HUES6 (cell line): ENCODE data around the gene CRYL1.

Experiments
- H3K27ac ChIP-seq: 2 replicates; pipeline ENCODE4 v1.7.0; 2013; ENCODE audit warnings: low read depth, mild to moderate bottlenecking, low read length, inconsistent platforms
- H3K27me3 ChIP-seq: 2 replicates; pipeline ENCODE4 v1.6.1; 2013; ENCODE audit warnings: low read length; ENCODE audit not compliant: control insufficient read depth, insufficient read depth
- H3K36me3 ChIP-seq: 2 replicates; pipeline ENCODE4 v1.6.1; 2013; ENCODE audit warnings: low read length; ENCODE audit not compliant: control insufficient read depth, insufficient read depth
- H3K4me1 ChIP-seq: 2 replicates; pipeline ENCODE4 v1.6.1; 2013; ENCODE audit warnings: low read length; ENCODE audit not compliant: control insufficient read depth, insufficient read depth
- H3K4me3 ChIP-seq: 2 replicates; pipeline ENCODE4 v1.5.1; 2013; ENCODE audit warnings: low read depth, low read length
- H3K9ac ChIP-seq: one replicate; pipeline ENCODE4 v1.6.1; 2013; ENCODE audit warnings: mild to moderate bottlenecking, low read length
- H3K9me3 ChIP-seq: 2 replicates; pipeline ENCODE4 v1.6.1; 2013; ENCODE audit warnings: low read depth, low read length; ENCODE audit not compliant: control insufficient read depth, insufficient read depth

Gene CRYL1

GRCh38 chr13:20470136-20470535 is 55.5 kb downstream of the CRYL1 start:
- no peak overlapping the region for H3K27ac ChIP-seq
- H3K36me3 ChIP-seq = no peaks in the 10 kb centered on the region
- no peaks in the 10 kb centered on the region for H3K27me3 ChIP-seq
- H3K4me1 ChIP-seq = peaks cover 4% of the 10 kb centered on the region; the same call in 1 of the 2 replicates
- H3K9ac ChIP-seq = no peak overlapping the region
- H3K4me3 ChIP-seq = no peak overlapping the region
- no peaks in the 10 kb centered on the region for H3K9me3 ChIP-seq

GRCh38 chr13:20466371-20466770 is 59.3 kb downstream of the CRYL1 start:
- H3K27me3 ChIP-seq = no peaks in the 10 kb centered on the region
- H3K27ac ChIP-seq = no peak overlapping the region
- H3K9me3 ChIP-seq = no peaks in the 10 kb centered on the region
- peaks cover 19% of the 10 kb centered on the region for H3K4me1 ChIP-seq
- no peak overlapping the region for H3K4me3 ChIP-seq
- H3K9ac ChIP-seq = no peak overlapping the region
- H3K36me3 ChIP-seq = no peaks in the 10 kb centered on the region

DNA sequence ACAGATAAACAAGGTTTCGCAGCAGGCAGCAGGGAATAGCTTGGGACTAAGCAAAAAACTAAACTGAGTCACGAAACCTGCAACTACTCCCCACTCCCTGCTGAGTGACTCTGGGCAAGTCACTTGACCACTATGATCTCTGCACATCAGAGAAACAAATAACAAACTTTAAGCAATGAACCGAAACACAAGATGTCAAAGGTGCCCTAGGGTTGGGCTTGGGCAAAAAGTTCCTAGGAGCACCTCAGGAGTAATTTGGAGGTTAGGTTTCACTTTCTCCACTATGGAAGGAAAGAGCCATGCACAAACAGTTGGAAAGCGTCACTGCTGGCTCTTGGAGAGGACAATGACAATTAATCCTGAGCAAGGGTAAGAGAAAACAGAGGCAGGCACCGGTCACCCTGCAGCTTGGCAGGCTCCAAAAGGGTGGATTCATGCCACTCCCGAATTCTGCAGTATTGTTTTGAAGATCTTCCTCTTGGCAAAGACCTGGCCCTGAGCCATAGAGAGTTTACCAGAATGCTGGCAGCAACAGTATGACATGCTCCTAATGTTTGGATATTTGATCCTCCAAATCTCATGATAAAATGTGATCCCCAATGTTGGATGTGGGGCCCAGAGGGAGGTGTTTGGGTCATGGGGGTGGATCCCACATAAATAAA is 60.3 kb downstream of the CRYL1 start:
- H3K9me3 ChIP-seq = no peaks in the 10 kb centered on the region
- no peak overlapping the region for H3K27ac ChIP-seq
- peaks cover 19% of the 10 kb centered on the region for H3K4me1 ChIP-seq
- H3K27me3 ChIP-seq = no peaks in the 10 kb centered on the region
- H3K4me3 ChIP-seq = no peak overlapping the region
- no peaks in the 10 kb centered on the region for H3K36me3 ChIP-seq
- no peak overlapping the region for H3K9ac ChIP-seq

DNA sequence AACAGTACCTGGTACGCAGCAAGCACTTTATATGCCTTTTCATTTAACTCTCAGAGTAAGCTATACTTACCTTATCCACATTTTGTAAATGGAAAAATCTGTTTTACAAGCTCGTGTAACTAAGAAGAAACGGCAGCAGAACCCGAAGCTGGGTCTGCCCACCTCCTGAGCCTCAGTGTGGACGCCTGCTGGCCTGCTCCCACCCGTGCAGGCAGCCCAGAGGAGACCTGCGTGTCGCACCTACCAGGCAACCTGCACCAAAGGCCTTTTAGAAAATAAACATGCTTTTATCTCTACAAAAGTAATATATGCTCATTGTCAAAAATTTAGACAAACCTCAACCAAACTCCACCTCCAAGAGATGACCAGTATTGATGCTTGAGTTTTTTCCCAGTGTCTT is 62.7 kb downstream of the CRYL1 start:
- Histone ChIP-seq H3K36me3 (no peaks in the 10 kb centered on the region), H3K9ac (no peak overlapping the region), H3K27ac (no peak overlapping the region), H3K4me1 (peaks cover 19% of the 10 kb centered on the region), H3K4me3 (no peak overlapping the region), H3K9me3 (no peaks in the 10 kb centered on the region), H3K27me3 (no peaks in the 10 kb centered on the region)

- Histone ChIP-seq H3K9me3 (no peaks in the 10 kb centered on the region), H3K9ac (no peak overlapping the region), H3K27ac (no peak overlapping the region), H3K4me3 (no peak overlapping the region), H3K36me3 (no peaks in the 10 kb centered on the region), H3K27me3 (no peaks in the 10 kb centered on the region), H3K4me1 (peaks cover 19% of the 10 kb centered on the region)
Measured at GRCh38 chr13:20462533-20462915, 63.1 kb downstream of the CRYL1 start.

DNA sequence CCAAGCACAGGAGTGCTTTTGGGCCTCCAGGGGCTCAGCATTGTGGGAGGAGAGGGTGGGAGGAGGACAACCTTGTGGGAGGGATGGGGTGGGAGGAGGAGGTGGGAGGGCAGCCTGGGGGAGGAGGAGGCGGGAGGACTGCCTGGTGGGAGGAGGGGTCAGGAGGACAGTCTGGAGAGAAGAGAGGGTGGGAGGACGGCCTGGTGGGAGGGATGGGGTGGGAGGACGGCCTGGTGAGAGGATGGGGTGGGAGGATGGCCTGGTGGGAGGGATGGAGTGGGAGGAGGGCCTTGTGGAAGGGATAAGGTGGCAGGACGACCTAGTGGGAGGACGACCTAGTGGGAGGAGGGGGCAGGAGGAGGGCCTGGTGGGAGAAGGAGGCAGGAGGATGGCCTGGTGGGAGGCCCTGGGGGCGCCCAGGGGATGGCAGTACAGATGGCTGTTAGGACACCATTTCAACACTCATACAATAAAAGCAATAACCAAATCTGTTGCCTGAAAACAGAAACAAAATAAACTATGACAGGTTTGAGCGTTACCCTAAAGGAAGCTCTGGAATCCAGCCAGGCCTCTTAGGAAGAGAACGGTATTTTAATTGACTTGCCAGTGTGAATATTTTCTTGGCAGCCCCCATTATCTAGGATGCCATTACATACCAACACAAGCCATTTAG is 63.7 kb downstream of the CRYL1 start:
- H3K27ac ChIP-seq = no peak overlapping the region

GRCh38 chr13:20461481-20461859 is 64.2 kb downstream of the CRYL1 start:
- no peaks in the 10 kb centered on the region for H3K9me3 ChIP-seq
- H3K27me3 ChIP-seq = no peaks in the 10 kb centered on the region
- no peak overlapping the region for H3K4me3 ChIP-seq
- H3K36me3 ChIP-seq = no peaks in the 10 kb centered on the region
- H3K27ac ChIP-seq = no peak overlapping the region
- H3K9ac ChIP-seq = no peak overlapping the region
- H3K4me1 ChIP-seq = peaks cover 19% of the 10 kb centered on the region

More for the DNA sequence above, 63.7 kb downstream of the CRYL1 start:
- H3K27me3 ChIP-seq = no peaks in the 10 kb centered on the region
- H3K9ac ChIP-seq = no peak overlapping the region
- no peaks in the 10 kb centered on the region for H3K36me3 ChIP-seq
- H3K4me3 ChIP-seq = no peak overlapping the region
- no peaks in the 10 kb centered on the region for H3K9me3 ChIP-seq
- H3K4me1 ChIP-seq = peaks cover 19% of the 10 kb centered on the region

DNA sequence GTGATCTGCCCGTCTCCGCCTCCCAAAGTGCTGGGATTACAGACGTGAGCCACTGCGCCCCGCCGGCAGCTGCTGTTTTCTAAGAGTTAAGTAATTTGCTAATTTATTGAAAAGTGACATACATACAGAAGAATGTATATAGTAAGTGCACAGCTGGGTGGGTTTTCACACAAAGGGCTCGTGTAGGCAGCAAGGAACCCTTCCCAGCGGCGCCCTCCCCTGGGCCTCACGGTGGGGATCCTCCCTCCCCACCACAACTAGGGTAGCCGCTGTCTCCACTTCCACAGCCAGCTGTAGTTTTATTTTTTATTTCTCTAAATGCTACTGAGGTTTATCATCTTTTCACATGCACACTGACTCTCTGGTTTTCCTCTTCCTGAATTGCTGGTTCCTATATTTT is 64.9 kb downstream of the CRYL1 start:
- no peaks in the 10 kb centered on the region for H3K9me3 ChIP-seq
- H3K27me3 ChIP-seq = no peaks in the 10 kb centered on the region
- no peaks in the 10 kb centered on the region for H3K36me3 ChIP-seq
- no peak overlapping the region for H3K4me3 ChIP-seq
- no peak overlapping the region for H3K27ac ChIP-seq
- no peak overlapping the region for H3K9ac ChIP-seq
- H3K4me1 ChIP-seq = peaks cover 19% of the 10 kb centered on the region

- Histone ChIP-seq H3K9me3 (no peaks in the 10 kb centered on the region), H3K4me3 (no peak overlapping the region), H3K4me1 (peaks cover 10% of the 10 kb centered on the region), H3K36me3 (no peaks in the 10 kb centered on the region), H3K27ac (no peak overlapping the region), H3K9ac (no peak overlapping the region), H3K27me3 (no peaks in the 10 kb centered on the region)
Measured at GRCh38 chr13:20457670-20458069, 68.0 kb downstream of the CRYL1 start.

- Histone ChIP-seq H3K9me3 (no peaks in the 10 kb centered on the region), H3K4me3 (no peak overlapping the region), H3K27ac (no peak overlapping the region), H3K9ac (no peak overlapping the region), H3K27me3 (no peaks in the 10 kb centered on the region), H3K4me1 (peaks cover 3% of the 10 kb centered on the region; the same call in 1 of the 2 replicates), H3K36me3 (no peaks in the 10 kb centered on the region)
Measured at GRCh38 chr13:20456737-20457136, 68.9 kb downstream of the CRYL1 start.

DNA sequence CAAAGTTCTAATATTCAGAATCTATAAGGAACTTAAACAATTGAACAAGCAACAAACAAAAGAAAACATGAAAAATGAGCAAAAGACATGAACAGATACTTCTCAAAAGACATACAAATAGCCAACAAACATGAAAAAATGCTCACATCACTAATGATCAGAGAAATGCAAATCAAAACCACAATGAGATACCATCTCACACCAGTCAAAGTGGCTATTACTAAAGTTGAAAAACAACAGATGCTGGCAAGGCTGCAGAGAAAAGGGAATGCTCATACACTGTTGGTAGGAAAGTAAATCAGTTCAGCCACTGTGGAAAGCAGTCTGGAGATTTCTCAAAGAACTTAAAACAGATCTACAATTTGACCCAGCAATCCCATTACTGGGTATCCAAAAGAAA is 74.3 kb downstream of the CRYL1 start:
- Histone ChIP-seq H3K9me3 (peaks cover 16% of the 10 kb centered on the region), H3K9ac (no peak overlapping the region), H3K4me1 (no peaks in the 10 kb centered on the region), H3K36me3 (no peaks in the 10 kb centered on the region), H3K27me3 (no peaks in the 10 kb centered on the region), H3K27ac (no peak overlapping the region), H3K4me3 (no peak overlapping the region)
